HG03045 (cell line): Measurements from ENCODE around the gene PDZD8.
"Not testable (repeated sequence)": the region's sequence is repeated elsewhere in the genome, so short reads cannot be mapped to it uniquely, and the experiment has no call there.

Experiments
- ATAC-seq: cut with Tn5 transposase; IDR thresholded peaks from one replicate; pipeline ENCODE4 v1.9.1; 2021; ENCODE audit warnings: mild to moderate bottlenecking, moderate library complexity; ENCODE audit not compliant: unreplicated experiment

The PDZD8 gene

GRCh38 chr10:117298219-117298618 lies 77.0 kb downstream of the PDZD8 start:
- ATAC-seq: no peak

GRCh38 chr10:117294735-117295134 lies 80.5 kb downstream of the PDZD8 start:
- ATAC-seq: no peak

- ATAC-seq: no peak
Observed at GRCh38 chr10:117294039-117294645, 81.1 kb downstream of the PDZD8 start.

- ATAC-seq: not testable (repeated sequence)
Observed at GRCh38 chr10:117290872-117291271, 84.4 kb downstream of the PDZD8 start.

GRCh38 chr10:117284716-117285494 lies 90.3 kb downstream of the PDZD8 start:
- no peak for ATAC-seq

- ATAC-seq: no peak
Observed at GRCh38 chr10:117277675-117278074, 97.6 kb downstream of the PDZD8 start.

GRCh38 chr10:117275121-117275520 lies 100.1 kb downstream of the PDZD8 start:
- ATAC-seq: no peak

GRCh38 chr10:117274509-117274908 lies 100.7 kb downstream of the PDZD8 start:
- ATAC-seq: no peak

- ATAC-seq: no peak
Observed at GRCh38 chr10:117273980-117274379, 101.3 kb downstream of the PDZD8 start.

GRCh38 chr10:117272195-117273076 lies 102.8 kb downstream of the PDZD8 start:
- no peak for ATAC-seq

- ATAC-seq: no peak
Observed at GRCh38 chr10:117271427-117271826, 103.8 kb downstream of the PDZD8 start.

- ATAC-seq: no peak
Observed at GRCh38 chr10:117268907-117269306, 106.3 kb downstream of the PDZD8 start.

GRCh38 chr10:117268258-117268657 lies 107.0 kb downstream of the PDZD8 start:
- ATAC-seq: no peak

- ATAC-seq: no peak
Observed at GRCh38 chr10:117266812-117267211, 108.4 kb downstream of the PDZD8 start.

- ATAC-seq: no peak
Observed at GRCh38 chr10:117266400-117266799, 108.8 kb downstream of the PDZD8 start.

GRCh38 chr10:117264782-117265181 lies 110.5 kb downstream of the PDZD8 start:
- ATAC-seq: no peak

GRCh38 chr10:117262903-117263293 lies 112.3 kb downstream of the PDZD8 start:
- ATAC-seq: no peak

- ATAC-seq: no peak
Observed at GRCh38 chr10:117262291-117262902, 112.8 kb downstream of the PDZD8 start.

- ATAC-seq: no peak
Observed at GRCh38 chr10:117261501-117261900, 113.7 kb downstream of the PDZD8 start.

- ATAC-seq: no peak
Observed at GRCh38 chr10:117260084-117260483, 115.2 kb downstream of the PDZD8 start.

GRCh38 chr10:117259279-117259678 lies 116.0 kb downstream of the PDZD8 start:
- ATAC-seq: no peak
